GM12878 (cell line): Measurements from ENCODE around the gene EMILIN3. TPM values are rescaled to one million over a fixed set of nuclear protein-coding genes. Genes with fewer than 3 reads are reported as not detected.

Experiments
- ATAC-seq: fragments of 200-7000 bp; cut with Tn5 transposase; 3 replicates; pipeline ENCODE4 v1.9.1; 2020; ENCODE audit warnings: mild to moderate bottlenecking, moderate library complexity
- BruUV-seq: library from RNA; stranded (reverse); fragments of 400-500 nt; replicated peaks from 2 replicates; lab custom pipeline; 2021; lab: Mats Ljungman, UMichigan
- CTCF ChIA-PET: fragments of 300-600 bp; sonication (Branson Sonifier 250); formaldehyde crosslinking; extraction: SDS; loops from one replicate; lab custom pipeline; 2021; ENCODE audit warnings: inconsistent platforms; lab: Yijun Ruan, JAX
- POLR2A ChIA-PET: fragments of 350-600 bp; formaldehyde crosslinking; extraction: SDS; loops from one replicate; lab custom pipeline; 2021; ENCODE audit warnings: inconsistent platforms; lab: Charles Lee
- RAD21 ChIA-PET: fragments of 300-600 bp; sonication (Branson Sonifier 250); formaldehyde crosslinking; loops from one replicate; lab custom pipeline; 2023; ENCODE audit warnings: antibody characterized with exemption; ENCODE audit not compliant: unreplicated experiment; lab: Charles Lee
- SMC1A ChIA-PET: fragments of 300-600 bp; sonication (Branson Sonifier 250); formaldehyde crosslinking; loops from one replicate; lab custom pipeline; 2023; ENCODE audit not compliant: unreplicated experiment, uncharacterized antibody; lab: Charles Lee
- DNase-seq: peaks from one replicate; pipeline ENCODE4 v3.0.0-alpha.2; 2011; ENCODE audit warnings: low read depth, low spot score
- FAIRE-seq: peaks from 3 replicates; lab custom pipeline; 2011; peaks lifted over from hg19 to GRCh38; lab: Jason Lieb, UNC
- H2AFZ ChIP-seq: 2 replicates; pipeline ENCODE4 v1.6.0; 2011; ENCODE audit warnings: low read depth, low read length, control low read depth; ENCODE audit not compliant: control insufficient read depth
- H3K27ac ChIP-seq: 2 replicates; pipeline ENCODE4 v1.5.1; 2011; ENCODE audit warnings: control low read depth; ENCODE audit not compliant: control insufficient read depth, insufficient read depth
- H3K27me3 ChIP-seq, 2 experiments: replicated peaks in 1 of 2; 2 replicates each; pipeline versions ENCODE4 v1.6.0 to v1.6.1; 2011; ENCODE audit warnings: low read length in 1 of 2; ENCODE audit not compliant: control insufficient read depth in 2 of 2, insufficient read depth in 2 of 2
- H3K36me3 ChIP-seq, 2 experiments: 2 replicates each; pipeline ENCODE4 v1.5.1; 2011; ENCODE audit warnings: low read length in 1 of 2; ENCODE audit not compliant: control insufficient read depth in 2 of 2, insufficient read depth in 2 of 2
- H3K4me1 ChIP-seq: 2 replicates; pipeline ENCODE4 v1.6.1; 2011; ENCODE audit warnings: mild to moderate bottlenecking, low read length, moderate library complexity, mixed read lengths; ENCODE audit not compliant: control insufficient read depth, insufficient read depth
- H3K4me2 ChIP-seq: 2 replicates; pipeline ENCODE4 v1.6.0; 2011; ENCODE audit warnings: control low read depth; ENCODE audit not compliant: control insufficient read depth, insufficient read depth
- H3K4me3 ChIP-seq: fragments of 200-600 bp; sonication (generic); 2 replicates; pipeline ENCODE4 v1.5.1; 2016
- H3K79me2 ChIP-seq: 2 replicates; pipeline ENCODE4 v1.6.0; 2011; ENCODE audit warnings: low read length; ENCODE audit not compliant: control insufficient read depth, insufficient read depth
- H3K9ac ChIP-seq: 2 replicates; pipeline ENCODE4 v1.8.0; 2011; ENCODE audit warnings: low read length, control low read depth, mixed read lengths; ENCODE audit not compliant: control insufficient read depth, insufficient read depth
- H3K9me3 ChIP-seq: replicated peaks from 3 replicates; pipeline ENCODE4 v1.5.1; 2011; ENCODE audit warnings: mild to moderate bottlenecking, low read length; ENCODE audit not compliant: control insufficient read depth, insufficient read depth
- H4K20me1 ChIP-seq: 2 replicates; pipeline ENCODE4 v1.6.0; 2011; ENCODE audit not compliant: control insufficient read depth, insufficient read depth
- BHLHE40 ChIP-seq, 2 experiments: fragments of 450-650 bp in 1 of 2; IDR thresholded peaks; 2 replicates each; pipeline ENCODE4 v1.6.1; 2011 to 2017; ENCODE audit warnings: low read depth in 2 of 2, borderline replicate concordance in 1 of 2, improper control_type of control experiment in 1 of 2, low read length in 1 of 2, mild to moderate bottlenecking in 1 of 2
- CBX5 ChIP-seq: sonication (generic); IDR thresholded peaks from 2 replicates; pipeline ENCODE4 v1.6.1; 2016; ENCODE audit warnings: low read depth, moderate library complexity, mild to moderate bottlenecking, inconsistent platforms
- CHD4 ChIP-seq: fragments of 200-600 bp; sonication (generic); IDR thresholded peaks from 2 replicates; pipeline ENCODE4 v1.6.1; 2016; ENCODE audit warnings: mild to moderate bottlenecking
- IKZF1 ChIP-seq: fragments of 450-650 bp; conservative IDR thresholded peaks from 2 replicates; pipeline ENCODE4 v1.6.1; 2017; ENCODE audit warnings: antibody characterized with exemption, mild to moderate bottlenecking
- JUND ChIP-seq: IDR thresholded peaks from 2 replicates; pipeline ENCODE4 v1.6.1; 2012; ENCODE audit warnings: low read depth, mild to moderate bottlenecking, low read length, improper control_type of control experiment, moderate library complexity
- POLR2AphosphoS2 ChIP-seq: IDR thresholded peaks from 2 replicates; pipeline ENCODE4 v1.6.1; 2011; ENCODE audit warnings: low read depth, mild to moderate bottlenecking, low read length, improper control_type of control experiment, moderate library complexity
- POU2F2 ChIP-seq: IDR thresholded peaks from 3 replicates; pipeline ENCODE4 v1.6.1; 2011; ENCODE audit warnings: low read depth, mild to moderate bottlenecking, low read length, borderline replicate concordance
- SMC3 ChIP-seq: IDR thresholded peaks from 2 replicates; pipeline ENCODE4 v1.6.1; 2011; ENCODE audit warnings: low read length, improper control_type of control experiment, borderline replicate concordance
- STAT3 ChIP-seq: IDR thresholded peaks from 2 replicates; pipeline ENCODE4 v1.6.1; 2011; ENCODE audit warnings: low read depth, low read length, improper control_type of control experiment
- TBL1XR1 ChIP-seq: IDR thresholded peaks from 2 replicates; pipeline ENCODE4 v1.6.1; 2012; ENCODE audit warnings: low read depth, low read length, improper control_type of control experiment
- TCF7 ChIP-seq: IDR thresholded peaks from 2 replicates; pipeline ENCODE4 v1.6.1; 2014; ENCODE audit warnings: antibody characterized with exemption, borderline replicate concordance
- USF1 ChIP-seq: IDR thresholded peaks from 2 replicates; pipeline ENCODE4 v1.6.1; 2011; ENCODE audit warnings: borderline replicate concordance, low read depth, mild to moderate bottlenecking, moderate library complexity, mixed read lengths, low read length; ENCODE audit not compliant: insufficient read depth; ENCODE audit errors: extremely low read length
- ZBTB33 ChIP-seq: fragments of 450-650 bp; IDR thresholded peaks from 2 replicates; pipeline ENCODE4 v1.6.1; 2017; ENCODE audit warnings: mild to moderate bottlenecking
- ZSCAN29 ChIP-seq: fragments of 450-650 bp; IDR thresholded peaks from 2 replicates; pipeline ENCODE4 v1.6.1; 2017; ENCODE audit warnings: mild to moderate bottlenecking, moderate library complexity
- WGBS: methylation state at CpG from one replicate; pipeline ENCODE4 v1.1.6; 2016; ENCODE audit warnings: low lambda C conversion rate; ENCODE audit not compliant: insufficient replicate concordance, insufficient coverage; ENCODE audit errors: missing lambda C conversion rate; 5-methylcytosine and 5-hydroxymethylcytosine counted together
- in situ Hi-C: fragments of 300-500 bp; cut with MboI; formaldehyde crosslinking; loops from 9 replicates; pipeline ENCODE4 v1.14.3; 2018; ENCODE audit warnings: mixed read lengths
- intact Hi-C: fragments of 100-400 bp; cut with micrococcal nuclease; formaldehyde crosslinking; loops from one replicate; pipeline ENCODE4 v1.14.2; 2022; ENCODE audit not compliant: unreplicated experiment
- polyA plus RNA-seq, 11 experiments: library from polyadenylated mRNA; depleted of rRNA in 4 of 11; unstranded in 6 of 11; stranded (reverse) in 5 of 11; fragments of >200 nt; fragmentation: Nextera tagmentation in 4 of 11; fragmentation: Illumina TruSeq in 1 of 11; extraction: Ambion mirVana in 4 of 11; extraction: Trizol in 1 of 11; gene quantifications; 1 replicate in 1 of 11; 2 replicates in 10 of 11; pipeline versions ENCODE4 v1.2.1 to v1.2.3, GENCODE V29; 2011 to 2016; ENCODE audit warnings: inconsistent platforms in 2 of 11, missing spikeins in 2 of 11, low read depth in 1 of 11
- total RNA-seq, 4 experiments: library from RNA; depleted of rRNA in 3 of 4; stranded (reverse); fragments of >200 nt in 3 of 4; fragmentation: Illumina TruSeq in 1 of 4; extraction: Trizol in 1 of 4; gene quantifications; 2 replicates each; pipeline versions ENCODE4 v1.2.1 to v1.2.3, GENCODE V29; 2013 to 2021

The EMILIN3 gene
- total and polyA plus RNA-seq, 10 of the 15 experiments (the other 5 are each of a cell fraction or from before 2014, with no cell fraction given), result not detected

GRCh38 chr20:41394931-41395666, 28.5 kb upstream of the EMILIN3 start:
- intact Hi-C loops (no loop called here), in situ Hi-C loops (no loop called here)
- CTCF ChIA-PET, result no interaction called here
- Histone ChIP-seq H3K4me3 (no peak overlapping the region), H2AFZ (no peak overlapping the region), H3K36me3 (no peaks in the 10 kb centered on the region), H3K27ac (no peak overlapping the region), H3K9ac (no peak overlapping the region), H3K79me2 (no peaks in the 10 kb centered on the region), H4K20me1 (no peaks in the 10 kb centered on the region), H3K27me3 (no peaks in the 10 kb centered on the region), H3K4me2 (no peak overlapping the region), H3K4me1 (no peaks in the 10 kb centered on the region), H3K9me3 (no peaks in the 10 kb centered on the region)
- ATAC-seq, result no peak
- TF ChIP-seq BHLHE40 (IDR thresholded peaks at IDR 0.05; ENCODE audit: borderline replicate concordance in 1 of 2, low read depth in 2 of 2, low read length in 1 of 2) (no peak), CHD4 (no peak), TBL1XR1 (no peak)
- no TSS peak for BruUV-seq
- POLR2A ChIA-PET, result no interaction called here
- no peak for DNase-seq
- no peak for FAIRE-seq
- SMC1A ChIA-PET, result no interaction called here
- WGBS, result 70% methylated on average over 9 of the region's 9 CpGs
- RAD21 ChIA-PET, result no interaction called here

GRCh38 chr20:41394081-41394480, 27.5 kb upstream of the EMILIN3 start:
- POLR2A ChIA-PET, result no interaction called here
- ATAC-seq (no peak), FAIRE-seq (no peak), DNase-seq (no peak)
- intact Hi-C loops, result no loop called here
- no peaks in the 10 kb centered on the region for H3K4me1 ChIP-seq
- no peak overlapping the region for H2AFZ ChIP-seq
- no peak overlapping the region for H3K4me2 ChIP-seq
- no peaks in the 10 kb centered on the region for H3K9me3 ChIP-seq
- H3K27ac ChIP-seq, result no peak overlapping the region
- CTCF ChIA-PET, result no interaction called here
- SMC1A ChIA-PET, result no interaction called here
- in situ Hi-C loops, result no loop called here
- no peaks in the 10 kb centered on the region for H3K36me3 ChIP-seq
- RAD21 ChIA-PET, result no interaction called here
- WGBS, result 28% methylated on average over 2 of the region's 2 CpGs
- BruUV-seq, result no TSS peak
- H3K27me3 ChIP-seq, result no peaks in the 10 kb centered on the region
- no peaks in the 10 kb centered on the region for H3K79me2 ChIP-seq
- H3K9ac ChIP-seq, result no peak overlapping the region
- H3K4me3 ChIP-seq, result no peak overlapping the region
- no peaks in the 10 kb centered on the region for H4K20me1 ChIP-seq
- TF ChIP-seq USF1 (no peak), POU2F2 (no peak), STAT3 (no peak), IKZF1 (no peak), CBX5 (no peak), POLR2AphosphoS2 (no peak), SMC3 (no peak), ZSCAN29 (no peak), ZBTB33 (no peak), JUND (no peak), TCF7 (no peak)
